AG09319 (cell line): ENCODE data around the gene POFUT1.
"Not testable (repeated sequence)": the region's sequence is repeated elsewhere in the genome, so short reads cannot be mapped to it uniquely, and the experiment has no call there.

ENCODE experiments used
- DNase-seq: peaks from one replicate; pipeline ENCODE4 v3.0.0-alpha.2; 2010; ENCODE audit warnings: low read depth; ENCODE audit errors: extremely low read depth
- CTCF ChIP-seq: IDR thresholded peaks from 2 replicates; pipeline ENCODE4 v1.5.1; 2011; ENCODE audit warnings: low read depth, mild to moderate bottlenecking, inconsistent platforms, low read length, moderate library complexity

POFUT1 gene

GRCh38 chr20:32240205-32240604 is 32.5 kb downstream of the POFUT1 start:
- no peak for DNase-seq
- TF ChIP-seq CTCF = no peak

GRCh38 chr20:32241807-32242206 is 34.1 kb downstream of the POFUT1 start:
- DNase-seq = no peak
- TF ChIP-seq CTCF = no peak

- DNase-seq = no peak
- TF ChIP-seq CTCF = no peak
Observed at GRCh38 chr20:32244150-32244823, 36.6 kb downstream of the POFUT1 start.

GRCh38 chr20:32244959-32245358 is 37.3 kb downstream of the POFUT1 start:
- TF ChIP-seq CTCF = no peak
- DNase-seq = no peak

- DNase-seq = not testable (repeated sequence)
Observed at GRCh38 chr20:32246208-32246607, 38.5 kb downstream of the POFUT1 start.

GRCh38 chr20:32248043-32248442 is 40.4 kb downstream of the POFUT1 start:
- no peak for DNase-seq
- no peak for TF ChIP-seq CTCF

GRCh38 chr20:32249030-32249738 is 41.5 kb downstream of the POFUT1 start:
- TF ChIP-seq CTCF = no peak
- DNase-seq = no peak
